Prostate gland (tissue), 2 donors: ENCODE results near the gene SURF1. TPM values are rescaled to one million over a fixed set of nuclear protein-coding genes. Genes with fewer than 3 reads are reported as not detected.

Source experiments
- DNase-seq: peaks from one replicate; pipeline ENCODE4 v3.0.0-alpha.2; 2019; ENCODE audit warnings: low spot score
- H3K27ac ChIP-seq, 2 donors: fragments of 200-600 bp; sonication (generic); 2 replicates each; pipeline ENCODE4 v1.5.1; 2017 to 2019
- H3K27me3 ChIP-seq: fragments of 200-600 bp; sonication (generic); replicated peaks from 2 replicates; pipeline ENCODE4 v1.5.1; 2019; ENCODE audit not compliant: insufficient read depth
- H3K36me3 ChIP-seq, 2 donors: fragments of 200-600 bp; sonication (generic); 1 replicate in 1 of 2; 2 replicates in 1 of 2; pipeline versions ENCODE4 v1.5.1 to v1.8.1; 2017 to 2019
- H3K4me1 ChIP-seq: fragments of 200-600 bp; sonication (generic); replicated peaks from 2 replicates; pipeline ENCODE4 v1.5.1; 2019
- H3K4me3 ChIP-seq, 2 donors: fragments of 200-600 bp; sonication (generic); 2 replicates each; pipeline ENCODE4 v1.5.1; 2017 to 2019
- H3K9me3 ChIP-seq: fragments of 200-600 bp; sonication (generic); 2 replicates; pipeline ENCODE4 v1.5.1; 2017
- POLR2A ChIP-seq: fragments of 450-650 bp; IDR thresholded peaks from one replicate; pipeline ENCODE4 v1.6.1; 2016; ENCODE audit warnings: antibody characterized with exemption, mild to moderate bottlenecking
- POLR2AphosphoS5 ChIP-seq: sonication (generic); formaldehyde crosslinking; IDR thresholded peaks from one replicate; pipeline ENCODE4 v1.6.1; 2017; ENCODE audit warnings: antibody characterized with exemption
- WGBS: methylation state at CpG from one replicate; pipeline ENCODE4 v1.1.5; 2018; 5-methylcytosine and 5-hydroxymethylcytosine counted together
- intact Hi-C: fragments of 100-400 bp; cut with DNase I; formaldehyde crosslinking; loops from one replicate; pipeline ENCODE4 v1.14.2; 2022
- total RNA-seq, 2 donors: library from RNA; depleted of rRNA; stranded (reverse); fragments of >200 nt; gene quantifications; one replicate each; pipeline ENCODE4 v1.1.0, GENCODE V29; 2016
- TF ChIP-seq, protein P1 (sequence below), 4 experiments: fragments of 200-600 bp in 2 of 4; fragments of 450-650 bp in 2 of 4; sonication (generic) in 2 of 4; IDR thresholded peaks; 1 replicate in 3 of 4; 2 replicates in 1 of 4; pipeline ENCODE4 v1.5.1; 2016 to 2019; ENCODE audit warnings: antibody characterized with exemption in 4 of 4, mild to moderate bottlenecking in 2 of 4, moderate library complexity in 2 of 4

The SURF1 gene
- total RNA-seq, 2 donors from 2014 or later, result 53.3 to 73.8 TPM

DNA sequence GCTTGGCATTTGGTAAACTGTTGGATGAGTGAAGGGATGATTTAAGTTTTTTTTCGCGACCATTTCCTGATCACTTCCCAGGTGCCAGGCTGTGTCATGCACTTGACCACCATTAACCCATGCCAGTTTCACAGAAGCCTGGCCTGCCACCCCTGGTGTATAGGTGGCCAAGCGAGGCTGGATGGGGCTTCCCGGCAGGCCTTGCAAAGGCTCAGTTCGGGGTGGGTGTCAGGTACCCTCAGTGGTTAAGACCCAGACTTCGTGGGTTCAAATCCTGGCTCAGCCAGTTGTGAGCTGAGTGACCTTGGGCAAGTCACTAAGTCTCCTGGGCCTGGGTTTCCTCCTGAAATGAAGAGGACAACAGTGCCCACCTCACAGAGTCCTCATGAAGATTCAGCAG, 10.7 kb downstream of the SURF1 start:
- Histone ChIP-seq H3K4me1 (peaks cover 19% of the 10 kb centered on the region), H3K9me3 (no peaks in the 10 kb centered on the region), H3K36me3 (peaks cover 11 to 30% of the 10 kb centered on the region in 2 donors), H3K27me3 (no peaks in the 10 kb centered on the region), H3K4me3 (no peak overlapping the region), H3K27ac (no peak overlapping the region)
- intact Hi-C loops, result no loop called here
- DNase-seq, result no peak
- 92% methylated on average over 6 of the region's 6 CpGs for WGBS
- TF ChIP-seq, protein P1, sequence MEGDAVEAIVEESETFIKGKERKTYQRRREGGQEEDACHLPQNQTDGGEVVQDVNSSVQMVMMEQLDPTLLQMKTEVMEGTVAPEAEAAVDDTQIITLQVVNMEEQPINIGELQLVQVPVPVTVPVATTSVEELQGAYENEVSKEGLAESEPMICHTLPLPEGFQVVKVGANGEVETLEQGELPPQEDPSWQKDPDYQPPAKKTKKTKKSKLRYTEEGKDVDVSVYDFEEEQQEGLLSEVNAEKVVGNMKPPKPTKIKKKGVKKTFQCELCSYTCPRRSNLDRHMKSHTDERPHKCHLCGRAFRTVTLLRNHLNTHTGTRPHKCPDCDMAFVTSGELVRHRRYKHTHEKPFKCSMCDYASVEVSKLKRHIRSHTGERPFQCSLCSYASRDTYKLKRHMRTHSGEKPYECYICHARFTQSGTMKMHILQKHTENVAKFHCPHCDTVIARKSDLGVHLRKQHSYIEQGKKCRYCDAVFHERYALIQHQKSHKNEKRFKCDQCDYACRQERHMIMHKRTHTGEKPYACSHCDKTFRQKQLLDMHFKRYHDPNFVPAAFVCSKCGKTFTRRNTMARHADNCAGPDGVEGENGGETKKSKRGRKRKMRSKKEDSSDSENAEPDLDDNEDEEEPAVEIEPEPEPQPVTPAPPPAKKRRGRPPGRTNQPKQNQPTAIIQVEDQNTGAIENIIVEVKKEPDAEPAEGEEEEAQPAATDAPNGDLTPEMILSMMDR (IDR thresholded peaks at IDR 0.05), result no peak
- no peak for TF ChIP-seq POLR2A
- no peak for TF ChIP-seq POLR2AphosphoS5

DNA sequence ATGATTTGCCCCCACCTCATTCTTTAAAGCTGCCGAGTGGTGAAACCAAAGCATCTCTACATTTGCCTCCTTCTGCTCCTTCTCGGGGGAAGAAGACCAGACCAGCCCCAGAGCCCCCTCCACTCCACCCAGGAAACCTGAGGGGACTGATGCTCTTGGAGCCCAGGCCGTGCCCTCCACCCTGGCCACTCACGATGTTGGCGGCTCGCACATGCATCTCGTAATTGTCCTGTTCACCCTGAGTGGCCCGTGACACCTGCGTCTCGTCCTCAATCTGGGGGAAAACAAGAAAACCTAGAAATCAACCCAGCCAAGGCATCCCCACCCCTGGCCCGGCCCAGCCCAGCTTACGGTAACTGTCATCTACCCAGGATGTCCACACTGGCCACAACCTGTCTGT, 11.3 kb downstream of the SURF1 start:
- no peak for DNase-seq

DNA sequence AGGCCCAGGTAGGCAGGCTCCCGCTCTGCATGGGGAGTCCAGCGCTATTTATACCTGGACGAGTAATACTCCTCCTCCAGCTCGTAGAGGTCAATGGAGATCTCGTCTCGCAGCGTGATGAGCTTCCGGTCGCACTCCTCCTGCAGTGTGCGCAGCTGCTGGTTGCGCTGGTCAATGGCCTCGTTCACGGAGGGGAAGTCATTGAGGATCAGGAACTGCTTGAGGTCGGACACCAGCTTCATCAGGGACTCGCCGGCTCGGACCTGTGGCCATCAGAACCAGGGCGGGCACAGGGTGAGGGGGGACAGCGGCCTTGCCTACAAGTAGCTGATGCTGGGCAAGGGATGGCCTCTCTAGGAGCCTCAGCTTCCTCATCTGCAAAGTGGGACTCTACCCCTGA, 12.2 kb downstream of the SURF1 start:
- DNase-seq, result no peak
- H3K27me3 ChIP-seq, result no peaks in the 10 kb centered on the region
- no peaks in the 10 kb centered on the region for H3K9me3 ChIP-seq
- intact Hi-C loops, result no loop called here
- H3K4me3 ChIP-seq, result no peak overlapping the region
- WGBS, result 94% methylated on average over 19 of the region's 19 CpGs
- H3K4me1 ChIP-seq, result peaks cover 10% of the 10 kb centered on the region
- TF ChIP-seq POLR2A (no peak), POLR2AphosphoS5 (no peak)
- TF ChIP-seq, protein P1 (IDR thresholded peaks at IDR 0.05), result no peak
- no peak overlapping the region for H3K27ac ChIP-seq
- H3K36me3 ChIP-seq, result peaks cover 4 to 17% of the 10 kb centered on the region in 2 donors

More for the DNA sequence above, 11.3 kb downstream of the SURF1 start:
- WGBS, result 90% methylated on average over 12 of the region's 12 CpGs
- H3K27me3 ChIP-seq, result no peaks in the 10 kb centered on the region
- no peaks in the 10 kb centered on the region for H3K9me3 ChIP-seq
- H3K36me3 ChIP-seq, result peaks cover 9 to 24% of the 10 kb centered on the region in 2 donors
- H3K27ac ChIP-seq, result no peak overlapping the region
- H3K4me1 ChIP-seq, result peaks cover 18% of the 10 kb centered on the region
- no peak overlapping the region for H3K4me3 ChIP-seq
- TF ChIP-seq, protein P1 (IDR thresholded peaks at IDR 0.05), result no peak
- TF ChIP-seq POLR2AphosphoS5, result no peak
- TF ChIP-seq POLR2A, result no peak
- intact Hi-C loops, result no loop called here

DNA sequence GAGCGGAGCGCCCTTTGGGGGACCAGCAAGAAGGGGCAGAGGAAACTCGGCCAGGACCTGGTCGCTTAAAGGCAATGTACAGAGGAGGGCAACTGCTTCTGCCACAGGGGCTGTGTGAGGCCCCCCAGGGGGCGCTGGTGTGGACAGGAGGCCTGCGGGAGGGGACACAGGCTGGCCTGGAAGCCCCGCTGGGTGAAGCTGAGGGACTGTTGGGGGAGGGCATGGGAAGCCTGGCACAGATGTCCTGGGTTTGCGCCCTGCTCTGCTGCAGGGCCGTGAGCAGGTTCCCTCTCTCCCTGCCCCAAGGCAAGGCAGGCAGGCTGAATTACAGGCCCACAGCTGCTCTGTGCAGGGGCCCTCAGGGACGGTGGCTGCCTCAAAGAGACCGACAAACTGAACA, 13.7 kb downstream of the SURF1 start:
- no peak for DNase-seq
- TF ChIP-seq POLR2AphosphoS5 (no peak), POLR2A (no peak)
- WGBS, result 71% methylated on average over 10 of the region's 11 CpGs
- H3K4me3 ChIP-seq, result no peak overlapping the region
- H3K27ac ChIP-seq, result no peak overlapping the region
- H3K9me3 ChIP-seq, result no peaks in the 10 kb centered on the region
- no peaks in the 10 kb centered on the region for H3K27me3 ChIP-seq
- H3K4me1 ChIP-seq, result peaks cover 8% of the 10 kb centered on the region
- intact Hi-C loops, result no loop called here
- H3K36me3 ChIP-seq, result peaks cover 4 to 17% of the 10 kb centered on the region in 2 donors

DNA sequence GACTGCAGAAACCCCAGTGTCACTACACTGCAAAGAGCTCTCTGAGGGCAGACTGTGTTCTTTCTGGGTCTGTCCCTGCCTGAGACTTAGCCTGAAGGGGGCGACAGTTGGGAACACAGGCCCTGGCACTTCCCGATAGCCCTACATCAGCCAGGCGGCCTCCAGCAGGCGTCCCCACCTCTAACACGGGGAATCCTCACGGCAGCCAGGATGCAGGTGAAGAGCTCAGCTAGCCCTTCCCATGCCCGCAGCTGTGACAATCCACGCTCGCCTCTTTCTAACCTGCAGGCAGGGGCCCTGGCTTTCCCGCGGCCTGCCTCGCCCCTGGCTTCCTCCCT, 14.2 kb downstream of the SURF1 start:
- no peak for DNase-seq
- intact Hi-C loops, result no loop called here
- H3K27me3 ChIP-seq, result no peaks in the 10 kb centered on the region
- TF ChIP-seq, protein P1 (IDR thresholded peaks at IDR 0.05), result no peak
- no peak for TF ChIP-seq POLR2A
- TF ChIP-seq POLR2AphosphoS5, result no peak
- no peak overlapping the region for H3K4me3 ChIP-seq
- WGBS, result 71% methylated on average over 12 of the region's 12 CpGs
- peaks cover 4 to 17% of the 10 kb centered on the region in 2 donors for H3K36me3 ChIP-seq
- H3K27ac ChIP-seq, result no peak overlapping the region
- no peaks in the 10 kb centered on the region for H3K9me3 ChIP-seq
- H3K4me1 ChIP-seq, result peaks cover 8% of the 10 kb centered on the region
